Limb (tissue), 2 donors: ENCODE results near the gene GPD2.
"Not testable (repeated sequence)": the region's sequence is repeated elsewhere in the genome, so short reads cannot be mapped to it uniquely, and the experiment has no call there.

Experiments used
- DNase-seq, 2 donors: peaks; one replicate each; pipeline ENCODE4 v3.0.0-alpha.2; 2016; ENCODE audit errors: extremely low spot score in 2 of 2

Gene GPD2

GRCh38 chr2:156476021-156476849, 40.1 kb downstream of the GPD2 start:
- DNase-seq, result no peak

- DNase-seq, result no peak
These were observed 40.6 kb downstream of the GPD2 start for GRCh38 chr2:156476850-156477206.

GRCh38 chr2:156480376-156480775, 44.2 kb downstream of the GPD2 start:
- no peak for DNase-seq

DNA sequence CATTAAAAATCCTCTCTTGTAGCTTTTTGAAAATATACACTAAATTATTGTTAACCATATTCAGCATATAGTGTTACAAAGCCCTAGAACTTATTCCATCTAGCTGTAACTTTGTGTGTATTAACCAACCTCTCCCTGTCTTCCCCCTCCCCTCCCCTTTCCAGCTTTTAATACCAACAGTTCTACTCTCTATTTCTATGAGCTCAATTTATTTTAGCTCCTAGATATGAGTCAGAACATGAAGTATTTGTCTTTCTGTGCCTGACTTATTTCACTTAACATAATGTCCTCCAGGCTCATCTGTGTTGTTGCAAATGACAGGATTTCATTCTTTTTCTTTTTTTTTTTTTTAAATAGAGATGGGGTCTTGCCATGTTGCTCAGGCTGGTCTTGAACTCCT, 45.1 kb downstream of the GPD2 start:
- no peak for DNase-seq

- no peak for DNase-seq
These were observed 47.6 kb downstream of the GPD2 start for GRCh38 chr2:156483741-156484173.

DNA sequence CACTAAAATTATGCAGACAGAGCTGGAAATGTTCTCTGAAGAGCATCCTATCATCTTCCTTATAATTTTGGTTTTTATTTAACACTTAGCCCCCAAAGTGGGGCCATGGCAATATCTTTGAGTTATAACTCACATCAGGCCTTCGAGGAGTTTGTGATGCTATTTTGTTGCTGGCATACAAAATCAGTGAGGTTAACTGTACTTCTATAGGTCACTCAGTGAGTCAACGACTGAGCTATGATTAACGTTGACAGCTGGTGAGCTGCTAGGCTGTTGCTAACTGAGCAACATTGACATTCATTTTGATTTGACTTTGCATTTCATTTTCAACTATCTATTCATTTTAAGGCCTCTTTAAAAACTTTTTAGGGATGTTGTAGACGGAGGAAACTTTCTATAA, 50.0 kb downstream of the GPD2 start:
- DNase-seq, result no peak

DNA sequence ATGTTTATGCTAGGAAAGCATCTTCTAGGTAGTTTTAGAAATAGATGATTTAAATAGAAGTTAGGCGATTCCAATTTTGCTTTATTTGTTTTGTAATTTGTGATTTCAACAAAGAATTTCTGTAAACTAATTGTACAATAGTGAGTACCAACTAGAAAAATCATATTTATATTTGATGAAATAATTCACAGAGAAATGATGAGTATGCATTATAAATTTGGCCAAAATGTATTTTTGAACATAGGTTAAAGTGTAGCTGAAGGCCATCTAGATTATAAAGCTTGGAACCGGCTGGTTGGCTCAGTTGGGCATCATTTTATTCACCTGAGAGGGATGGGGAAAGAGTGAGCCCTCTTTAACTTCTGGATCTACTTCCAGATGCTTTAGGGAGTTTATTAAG, 50.4 kb downstream of the GPD2 start:
- DNase-seq, result no peak

- no peak for DNase-seq
These were observed 53.0 kb downstream of the GPD2 start for GRCh38 chr2:156489195-156489594.

- DNase-seq, result no peak
These were observed 53.7 kb downstream of the GPD2 start for GRCh38 chr2:156489750-156490465.

DNA sequence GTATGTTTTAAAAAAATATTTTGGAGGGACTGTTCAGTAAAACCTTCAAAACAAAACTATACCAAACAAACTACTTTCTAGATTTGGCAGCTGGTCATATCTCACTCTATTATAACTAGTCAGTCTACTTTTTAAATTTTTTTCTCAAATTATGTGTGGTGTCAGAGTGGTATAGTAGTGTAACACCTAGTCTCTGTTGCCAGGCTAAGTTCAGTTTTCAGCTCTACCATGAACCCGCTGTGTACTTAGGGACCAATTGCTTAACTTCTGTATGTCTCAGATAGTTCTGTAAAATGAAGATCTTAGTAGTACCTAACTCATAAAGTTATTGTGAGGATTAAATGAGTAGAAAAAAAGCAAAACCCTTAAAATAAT, 54.3 kb downstream of the GPD2 start:
- no peak for DNase-seq

DNA sequence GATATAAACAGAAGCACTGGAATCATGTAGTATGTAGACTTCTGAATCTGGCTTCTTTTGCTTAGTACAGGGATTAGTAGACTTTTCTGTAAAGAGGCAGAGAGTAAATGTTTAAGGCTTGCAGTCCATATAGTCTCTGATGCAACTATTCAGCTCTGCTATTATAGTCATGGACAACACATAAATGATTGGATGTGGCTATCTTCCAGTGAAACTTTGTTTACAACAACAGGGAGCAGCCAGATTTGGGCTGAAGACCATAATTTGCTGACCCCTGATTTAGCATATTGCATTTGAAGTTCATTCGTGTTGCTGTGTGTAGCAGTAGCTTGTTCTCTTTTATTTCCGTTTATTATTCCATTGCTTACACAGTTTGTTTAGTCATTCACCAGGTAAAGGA, 55.0 kb downstream of the GPD2 start:
- DNase-seq, result no peak

DNA sequence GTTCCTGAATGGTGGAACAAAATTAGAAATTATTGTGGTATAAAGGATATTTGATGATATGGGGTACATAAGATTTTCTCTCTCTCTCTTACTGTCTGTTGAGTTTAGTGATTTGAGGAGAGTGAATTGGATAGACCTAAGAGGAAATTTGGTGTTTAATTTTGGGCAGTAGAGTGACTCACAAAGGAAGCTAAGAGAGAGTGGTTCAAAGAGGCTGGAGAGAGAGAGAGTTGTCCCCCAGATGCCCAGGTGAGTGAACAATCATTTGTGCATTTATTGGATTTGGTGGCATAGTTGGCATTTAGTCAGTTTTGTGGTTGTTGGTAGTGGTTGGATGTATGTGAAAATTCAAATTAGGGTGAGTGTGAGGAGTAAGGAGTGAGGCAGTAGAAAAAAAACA, 56.8 kb downstream of the GPD2 start:
- DNase-seq, result no peak

DNA sequence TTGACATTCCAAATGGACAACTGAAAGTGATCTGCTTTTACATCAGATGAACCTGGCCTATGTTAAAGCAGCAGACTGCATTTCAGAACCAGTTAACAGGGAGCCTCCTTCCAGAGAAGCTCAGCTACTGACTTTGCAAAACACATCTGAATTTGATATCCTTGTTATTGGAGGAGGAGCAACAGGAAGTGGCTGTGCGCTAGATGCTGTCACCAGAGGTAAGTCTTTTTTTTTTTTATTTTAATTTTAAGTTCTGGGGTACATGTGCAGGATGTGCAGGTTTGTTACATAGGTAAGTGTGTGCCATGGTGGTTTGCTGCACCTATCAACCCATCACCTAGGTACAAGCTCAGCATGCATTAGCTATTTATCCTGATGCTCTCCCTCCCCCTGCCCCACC, 59.8 kb downstream of the GPD2 start:
- not testable (repeated sequence) for DNase-seq

GRCh38 chr2:156505696-156506095, 69.5 kb downstream of the GPD2 start:
- DNase-seq, result no peak

DNA sequence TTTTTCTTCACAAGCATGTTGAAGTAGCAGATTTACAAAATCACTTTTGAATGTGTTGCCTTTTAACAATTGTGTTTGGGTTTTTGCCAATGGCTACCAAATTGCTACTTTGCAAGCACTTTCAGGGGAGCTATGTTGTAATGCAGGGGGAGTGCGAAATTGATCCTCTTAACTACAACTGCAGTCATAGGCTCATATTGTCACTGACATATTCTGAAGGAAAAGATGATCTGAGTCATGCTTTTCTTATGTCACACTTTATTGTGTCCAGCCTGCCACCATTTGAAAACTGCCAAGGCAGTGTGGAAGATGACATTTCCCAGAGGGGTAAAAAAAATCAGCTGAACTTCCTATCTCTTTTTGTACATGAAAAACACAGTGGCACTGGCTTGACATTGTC, 74.9 kb downstream of the GPD2 start:
- DNase-seq, result no peak

DNA sequence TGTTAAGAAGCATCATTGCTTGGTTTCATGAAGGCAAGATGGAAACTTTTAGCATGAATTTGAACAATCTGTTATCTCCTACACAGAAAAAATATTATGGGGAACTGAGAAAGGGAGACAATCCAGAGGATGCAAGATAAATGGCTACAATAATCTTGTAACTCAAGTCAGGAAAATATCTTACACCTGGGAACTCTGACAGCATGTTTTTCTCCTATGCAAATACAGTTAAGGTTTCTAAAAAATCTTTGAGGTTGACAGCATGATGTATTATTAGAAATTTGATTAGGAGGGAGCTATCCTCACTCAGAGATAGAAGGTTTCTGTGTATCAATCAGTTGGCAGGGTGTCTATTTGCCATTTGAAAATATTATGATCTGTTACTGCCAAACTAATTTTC, 75.6 kb downstream of the GPD2 start:
- no peak for DNase-seq

DNA sequence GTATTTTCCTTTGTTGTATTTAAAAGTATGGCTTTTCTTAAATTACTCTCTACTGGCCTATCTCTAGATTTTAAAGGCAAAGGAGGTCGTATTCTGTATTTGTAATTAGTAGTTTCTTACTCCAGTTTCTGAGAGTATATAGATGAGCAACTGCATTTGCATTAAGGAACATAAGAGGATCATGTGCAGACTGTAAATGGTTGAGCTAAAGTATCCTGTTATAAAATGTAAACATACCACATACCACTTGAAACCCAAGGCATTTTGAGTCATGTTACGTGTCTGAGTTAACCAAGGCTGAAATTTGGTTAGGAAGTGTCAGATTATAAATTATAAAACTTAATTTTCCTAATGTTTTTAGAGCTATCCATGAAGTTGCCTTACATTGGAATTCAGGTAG, 76.3 kb downstream of the GPD2 start:
- DNase-seq, result no peak

DNA sequence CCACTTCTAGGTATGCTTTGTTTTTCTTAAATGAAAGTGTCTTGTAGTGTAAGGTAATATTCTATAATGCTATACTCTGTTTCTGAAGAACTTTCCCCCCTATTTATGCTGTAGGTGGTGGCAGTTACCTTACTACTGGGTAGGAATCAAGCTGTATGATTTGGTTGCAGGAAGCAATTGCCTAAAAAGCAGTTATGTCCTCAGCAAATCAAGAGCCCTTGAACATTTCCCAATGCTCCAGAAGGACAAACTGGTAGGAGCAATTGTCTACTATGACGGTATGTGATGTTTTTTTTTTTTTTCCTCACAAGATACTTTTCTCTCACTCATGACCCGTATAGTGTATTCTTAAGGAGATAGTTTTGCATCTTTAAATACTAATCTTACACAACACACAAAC, 77.0 kb downstream of the GPD2 start:
- DNase-seq, result no peak

GRCh38 chr2:156517419-156517818, 81.2 kb downstream of the GPD2 start:
- DNase-seq, result no peak

DNA sequence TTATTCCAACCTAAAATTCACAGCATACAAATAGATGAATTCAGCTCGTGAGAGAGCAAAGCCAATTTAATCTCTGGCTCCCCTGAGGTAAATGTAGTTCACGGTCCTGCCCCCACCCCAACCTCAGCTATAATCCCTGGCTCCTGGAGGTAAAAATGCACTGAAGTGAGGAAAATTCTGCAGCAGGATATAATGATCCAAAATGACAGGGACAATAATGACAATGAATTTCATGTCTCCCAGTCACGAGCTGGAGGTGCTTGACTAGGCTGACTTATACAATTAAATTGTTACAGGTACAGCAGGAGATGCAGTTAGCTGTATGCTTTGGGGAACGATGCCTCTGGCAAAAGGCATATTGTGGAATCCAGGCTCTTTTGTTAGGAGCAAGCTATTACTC, 82.0 kb downstream of the GPD2 start:
- no peak for DNase-seq

GRCh38 chr2:156522864-156523440, 86.8 kb downstream of the GPD2 start:
- DNase-seq, result no peak

DNA sequence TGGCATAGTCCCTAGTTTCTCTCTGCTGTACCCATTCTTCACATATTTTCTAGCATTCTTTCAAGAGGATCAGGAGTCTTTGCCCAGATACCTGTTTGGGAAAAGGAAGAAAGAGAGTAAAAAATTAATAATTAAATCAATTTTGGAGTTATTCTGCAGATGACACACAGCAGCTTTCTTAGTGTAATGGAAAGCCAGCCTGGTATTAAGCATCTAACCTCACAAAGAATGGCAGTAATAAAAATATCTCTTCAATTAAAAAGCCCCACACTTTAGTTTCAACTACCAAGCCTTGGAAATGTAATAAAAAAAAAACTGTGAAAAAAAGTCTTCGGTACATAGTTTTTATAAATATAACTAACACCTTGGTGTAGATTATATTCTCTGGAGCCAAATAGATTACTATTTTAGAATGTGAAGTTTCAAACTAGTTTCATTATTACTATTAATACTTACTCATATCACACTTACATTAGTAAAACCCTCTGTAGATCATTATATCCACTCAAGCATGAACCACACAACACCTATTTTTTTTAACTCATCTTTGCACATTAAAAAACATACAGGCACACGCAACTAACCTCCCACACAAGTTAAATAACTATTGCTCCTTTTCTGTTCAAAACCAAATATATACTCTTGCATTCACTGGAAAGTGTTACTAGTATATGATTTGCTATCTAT, 90.9 kb downstream of the GPD2 start:
- no peak for DNase-seq
